DND-41 (cell line): ENCODE results near the gene NDUFS6.

ENCODE experiments used
- CTCF ChIP-seq: IDR thresholded peaks from 2 replicates; pipeline ENCODE4 v1.5.1; 2012; ENCODE audit warnings: borderline replicate concordance, low read length, moderate library complexity, mild to moderate bottlenecking; ENCODE audit not compliant: poor library complexity, severe bottlenecking; ENCODE audit errors: extremely low read depth
- EZH2 ChIP-seq: IDR thresholded peaks from 3 replicates; pipeline ENCODE4 v1.6.1; 2012; ENCODE audit warnings: borderline replicate concordance, low read depth, mild to moderate bottlenecking, moderate library complexity, low read length, inconsistent platforms; ENCODE audit not compliant: severe bottlenecking

GRCh38 chr5:1781726-1782384, 19.4 kb upstream of the NDUFS6 start:
- TF ChIP-seq CTCF: no peak
- no peak for TF ChIP-seq EZH2
